NCI-H1436 (cell line): ENCODE data around the gene ATG13.

Experiments
- DNase-seq: peaks from one replicate; lab custom pipeline; 2025; lab: John Stamatoyannopoulos, UW

Gene ATG13

DNA sequence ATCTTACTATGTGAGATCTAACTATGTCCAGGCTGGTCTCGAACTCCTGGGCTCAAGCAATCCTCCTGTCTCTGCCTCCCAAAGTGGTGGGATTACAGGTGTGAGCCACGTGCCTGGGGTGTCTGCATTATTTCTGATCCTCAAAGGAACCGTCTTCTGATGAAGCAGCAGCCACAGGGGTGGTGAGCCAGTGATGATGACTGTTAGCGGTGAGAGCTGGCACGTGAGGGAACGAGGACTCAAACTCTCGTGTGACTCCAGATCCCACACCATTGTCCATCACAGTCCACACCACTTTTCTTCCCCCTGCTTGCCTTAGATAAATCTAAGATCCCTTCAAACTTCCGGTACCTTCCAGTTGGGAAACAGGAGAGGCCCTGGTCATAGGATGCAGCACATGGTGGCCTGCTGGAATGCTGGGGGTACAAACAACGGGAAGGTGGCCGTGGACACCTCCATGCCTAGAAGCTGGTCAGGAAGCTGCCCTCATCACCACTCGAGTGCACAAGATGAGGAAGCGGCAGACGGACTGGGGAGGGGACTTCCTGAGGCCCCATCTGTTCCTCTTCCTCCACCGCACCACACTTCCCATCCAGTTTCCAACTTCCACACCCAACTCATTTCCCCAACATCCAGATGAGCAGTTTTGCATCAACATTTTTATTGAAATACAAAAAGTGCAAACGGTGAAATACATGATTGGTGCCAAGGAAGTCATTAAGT lies 59.2 kb downstream of the ATG13 start:
- DNase-seq, result no peak

DNA sequence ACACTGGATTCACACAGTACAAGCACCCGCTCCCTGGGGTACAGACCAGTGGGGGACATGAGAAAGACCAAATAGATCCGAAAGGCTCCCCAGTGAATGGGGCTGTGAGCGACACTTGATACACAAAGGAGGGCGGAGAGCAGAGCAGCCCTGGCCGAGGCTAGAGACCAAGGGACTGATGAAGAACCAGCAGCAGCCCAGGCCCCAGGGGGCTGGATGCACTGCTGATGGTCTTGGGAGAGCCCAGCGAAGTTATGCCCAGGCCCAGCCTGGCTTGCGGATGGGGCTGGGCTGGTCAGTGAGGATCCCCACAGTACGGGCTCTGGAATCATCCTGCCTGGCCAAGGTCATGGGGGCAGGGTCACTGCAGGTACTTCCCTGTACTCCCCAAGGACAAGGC lies 59.8 kb downstream of the ATG13 start:
- DNase-seq, result no peak

DNA sequence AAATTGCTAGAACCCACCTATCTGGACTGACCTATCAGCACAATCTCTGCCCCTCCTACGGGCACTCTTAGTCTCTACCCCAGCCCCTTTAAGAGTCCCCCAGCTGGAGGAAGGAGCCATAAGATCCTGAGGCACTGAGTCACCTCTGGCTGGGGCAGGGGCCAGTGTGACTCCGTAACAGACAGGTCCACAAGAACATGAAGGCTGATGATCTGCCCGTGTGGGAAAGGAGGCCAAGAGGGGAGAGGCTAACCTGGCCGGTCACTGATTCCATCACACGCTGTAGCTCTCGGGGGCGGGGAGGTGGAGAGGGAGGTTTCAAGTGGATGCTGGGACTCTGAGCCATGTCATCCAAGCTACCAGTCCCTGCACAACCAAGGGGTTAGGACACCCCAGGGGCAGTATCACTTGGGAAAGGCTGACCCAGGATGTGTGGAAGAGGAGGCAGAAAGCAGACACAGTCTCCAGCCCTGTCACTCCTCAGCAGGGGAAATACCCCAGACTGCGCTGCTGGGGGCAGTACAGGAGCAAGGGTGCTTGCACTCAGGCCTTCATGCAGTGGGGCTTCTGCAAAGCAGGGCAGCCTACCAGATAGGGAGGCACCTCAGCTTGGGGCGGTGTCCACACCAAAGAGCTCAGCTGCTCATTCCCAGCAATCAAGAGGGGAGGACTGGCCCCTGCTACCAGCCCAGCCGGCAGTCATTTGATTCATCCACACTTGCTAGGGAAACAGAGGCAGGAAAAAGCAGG lies 60.8 kb downstream of the ATG13 start:
- no peak for DNase-seq

DNA sequence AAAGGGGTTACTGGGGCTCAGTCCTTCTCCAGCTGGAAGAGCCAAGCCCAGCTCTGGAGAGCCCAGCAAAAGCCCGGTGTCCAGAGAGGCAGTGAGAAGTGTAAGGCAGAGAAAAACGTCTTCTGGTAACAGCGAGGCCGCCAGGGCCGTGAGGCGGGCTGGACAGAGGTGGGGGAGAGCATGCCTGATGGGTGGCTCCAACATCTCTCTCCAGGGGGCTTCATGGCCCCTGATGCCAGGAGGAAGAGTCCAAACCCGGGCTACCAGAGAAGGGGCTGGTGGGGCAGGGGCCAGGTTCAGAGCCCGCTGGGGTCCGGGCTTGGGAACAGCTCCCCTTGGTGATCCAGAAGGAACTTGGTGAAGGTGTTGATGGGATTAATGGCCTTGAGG lies 61.4 kb downstream of the ATG13 start:
- DNase-seq, result no peak

DNA sequence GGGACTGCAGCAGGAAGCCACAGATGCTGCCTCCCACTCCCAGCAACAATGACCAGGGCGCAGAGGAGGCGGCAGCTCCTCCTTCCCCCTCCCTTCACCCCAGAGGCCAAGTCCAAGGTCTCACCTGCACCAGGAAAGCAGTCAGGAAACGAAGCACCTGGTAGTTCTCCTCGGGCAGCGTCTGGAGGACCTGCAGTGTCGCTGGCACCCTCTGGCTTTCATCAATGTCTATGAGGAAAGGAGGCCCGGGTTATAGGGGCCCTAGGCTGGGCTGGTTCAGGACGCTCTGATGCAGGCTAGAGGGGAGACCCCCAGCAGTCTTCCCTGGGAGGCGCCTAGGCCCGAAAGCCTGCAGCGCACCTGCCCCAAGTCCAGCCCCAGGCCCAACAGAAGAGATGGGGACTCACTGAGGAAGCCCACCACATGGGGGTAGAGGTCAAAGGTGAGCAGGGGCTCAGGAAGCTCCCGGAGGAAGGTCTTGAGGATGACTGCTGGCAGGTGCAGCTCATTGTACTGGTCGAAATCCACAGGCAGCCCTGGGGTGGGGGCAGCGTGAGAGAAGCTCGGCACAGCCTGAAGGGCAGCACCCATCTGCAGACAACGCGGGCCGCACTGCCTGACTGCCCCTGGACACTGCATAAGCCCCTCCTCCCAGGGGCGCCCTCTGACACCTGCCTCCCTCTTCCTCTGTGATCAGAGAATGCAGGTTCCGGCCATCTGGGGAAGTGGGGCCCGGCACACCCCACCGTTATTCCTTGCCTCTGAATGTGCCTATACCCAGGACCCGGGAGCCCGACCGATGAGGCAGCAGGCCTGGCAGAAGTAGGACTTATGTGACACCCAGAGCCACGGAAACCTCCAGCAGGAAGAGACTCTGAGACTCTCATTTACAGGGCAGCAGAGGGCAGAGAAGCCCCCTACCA lies 62.1 kb downstream of the ATG13 start:
- DNase-seq, result no peak

DNA sequence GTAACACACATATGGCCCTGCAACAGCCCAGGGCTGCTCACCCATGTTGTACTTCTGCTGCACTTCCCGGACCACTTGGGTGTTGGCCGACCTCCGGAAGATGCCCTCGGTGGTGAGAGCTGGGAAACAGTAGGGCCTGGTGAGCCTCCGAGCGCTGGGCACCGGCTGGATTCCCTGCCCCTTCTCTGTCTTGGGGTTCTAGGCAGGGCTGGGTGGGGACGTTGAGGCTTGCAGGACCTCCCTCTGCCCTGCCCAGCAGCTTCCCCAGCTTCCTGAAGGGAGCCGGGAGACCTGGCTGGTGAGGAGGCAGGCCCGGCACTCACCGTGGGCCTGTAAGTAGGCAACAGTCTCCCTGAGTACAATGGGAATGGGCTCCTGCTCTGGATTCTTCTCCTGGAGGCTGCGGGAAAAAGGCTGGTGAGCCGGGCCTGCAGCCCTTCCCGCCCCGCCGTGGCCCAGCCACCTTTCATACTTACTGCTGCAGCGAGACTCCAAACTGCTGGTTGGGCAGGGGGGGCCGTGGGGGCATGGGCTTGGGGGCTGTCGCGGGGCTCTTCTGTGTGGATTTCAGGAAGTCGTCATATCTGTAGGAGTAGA lies 62.9 kb downstream of the ATG13 start:
- DNase-seq, result no peak

DNA sequence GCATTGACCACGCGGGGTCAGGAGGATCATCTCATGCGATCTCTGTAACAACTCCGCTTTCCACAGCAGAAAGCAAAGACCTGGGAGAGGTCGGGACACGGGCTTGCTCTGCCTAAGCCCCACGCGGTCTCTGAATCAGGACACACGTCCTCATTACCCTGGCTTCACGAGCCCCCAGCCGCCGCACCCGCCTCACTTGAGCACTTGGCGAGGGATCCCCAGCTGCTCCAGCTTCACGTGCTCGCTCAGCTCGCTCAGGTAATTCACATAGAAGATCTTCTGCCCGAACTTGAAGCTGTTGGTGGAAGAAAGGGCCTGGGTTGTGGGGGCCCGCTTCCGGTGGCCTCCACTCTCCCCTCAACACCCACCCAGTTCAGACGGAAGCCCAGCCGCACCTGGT lies 63.5 kb downstream of the ATG13 start:
- DNase-seq, result no peak

DNA sequence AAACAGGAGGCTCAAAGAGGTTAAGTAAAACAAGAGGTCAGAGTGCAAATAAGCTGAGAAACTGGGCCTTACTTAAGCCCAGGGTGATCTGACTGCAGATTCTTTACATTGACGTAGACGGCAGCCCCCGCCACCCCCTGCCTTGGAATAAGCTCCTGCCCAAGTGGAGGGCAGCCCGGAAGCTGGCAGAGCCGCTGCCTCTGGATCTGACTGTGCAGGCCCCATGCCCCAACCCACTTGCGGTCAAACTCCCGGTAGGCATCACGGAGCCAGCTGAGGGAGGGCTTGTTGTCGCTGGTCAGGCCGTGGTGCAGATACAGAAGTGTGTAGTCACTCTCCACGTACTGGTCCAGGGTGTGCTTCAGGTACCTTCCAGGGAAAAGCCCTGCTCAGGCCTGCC lies 64.5 kb downstream of the ATG13 start:
- DNase-seq, result no peak

DNA sequence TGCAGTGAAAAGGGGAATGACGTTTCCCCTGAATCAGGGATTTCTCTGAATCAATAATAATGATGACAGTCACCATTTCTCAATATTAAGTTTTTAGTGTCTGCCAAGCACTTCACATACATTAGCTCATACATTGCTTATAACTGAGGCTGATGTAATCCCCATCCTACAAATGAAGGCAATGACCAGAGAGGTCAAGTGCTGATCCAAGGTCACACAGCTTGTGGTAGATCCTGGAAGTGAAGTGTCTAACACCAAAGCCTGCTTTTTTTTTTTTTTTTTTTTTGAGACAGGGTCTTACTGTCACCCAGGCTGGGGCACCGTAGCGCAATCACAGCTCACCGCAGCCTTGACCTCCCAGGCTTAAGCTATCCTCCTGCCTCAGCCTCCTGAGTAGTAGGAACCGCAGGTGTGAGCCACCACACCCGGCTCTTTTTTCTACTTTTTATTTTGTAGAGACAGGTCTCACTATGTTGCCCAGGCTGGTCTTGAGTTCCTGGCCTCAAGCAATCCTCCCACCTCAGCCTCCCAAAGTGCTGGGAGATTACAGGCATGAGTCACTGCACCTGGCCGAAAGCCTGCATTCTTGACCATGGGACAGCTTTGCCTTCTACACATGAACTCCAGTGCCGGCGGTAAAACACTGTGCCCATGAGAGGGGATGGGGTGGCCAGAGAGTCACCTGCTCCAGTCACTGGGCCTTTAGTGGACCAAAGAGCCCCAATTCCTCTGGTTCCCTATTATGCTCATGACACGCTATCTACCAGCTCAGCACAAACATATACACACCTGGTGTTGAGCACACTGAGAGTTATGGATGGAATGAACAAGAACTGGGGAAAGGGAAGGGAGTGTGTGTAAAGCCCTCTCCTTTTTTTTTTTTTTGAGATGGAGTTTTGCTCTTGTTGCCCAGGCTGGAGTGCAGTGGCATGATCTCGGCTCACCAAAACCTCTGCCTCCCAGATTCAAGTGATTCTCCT lies 65.7 kb downstream of the ATG13 start:
- DNase-seq, result no peak

DNA sequence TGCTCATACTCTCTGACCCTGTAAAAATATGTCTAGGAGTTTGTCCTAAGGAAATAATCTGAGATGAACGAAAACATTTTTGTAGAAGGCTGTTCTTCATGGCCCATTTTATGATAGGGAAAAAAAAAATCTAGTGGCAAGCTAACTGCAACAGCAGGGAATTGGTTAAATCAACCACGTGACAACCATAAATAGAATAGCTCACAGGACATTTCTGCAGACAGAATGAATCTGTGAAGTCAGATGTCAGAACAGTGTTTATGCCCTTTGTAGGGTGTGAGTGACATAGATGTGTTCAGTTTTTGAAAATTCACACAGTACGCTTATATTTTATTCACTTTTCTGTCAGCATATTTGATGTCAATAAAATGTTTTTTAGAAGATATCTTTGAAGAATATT lies 67.0 kb downstream of the ATG13 start:
- no peak for DNase-seq

DNA sequence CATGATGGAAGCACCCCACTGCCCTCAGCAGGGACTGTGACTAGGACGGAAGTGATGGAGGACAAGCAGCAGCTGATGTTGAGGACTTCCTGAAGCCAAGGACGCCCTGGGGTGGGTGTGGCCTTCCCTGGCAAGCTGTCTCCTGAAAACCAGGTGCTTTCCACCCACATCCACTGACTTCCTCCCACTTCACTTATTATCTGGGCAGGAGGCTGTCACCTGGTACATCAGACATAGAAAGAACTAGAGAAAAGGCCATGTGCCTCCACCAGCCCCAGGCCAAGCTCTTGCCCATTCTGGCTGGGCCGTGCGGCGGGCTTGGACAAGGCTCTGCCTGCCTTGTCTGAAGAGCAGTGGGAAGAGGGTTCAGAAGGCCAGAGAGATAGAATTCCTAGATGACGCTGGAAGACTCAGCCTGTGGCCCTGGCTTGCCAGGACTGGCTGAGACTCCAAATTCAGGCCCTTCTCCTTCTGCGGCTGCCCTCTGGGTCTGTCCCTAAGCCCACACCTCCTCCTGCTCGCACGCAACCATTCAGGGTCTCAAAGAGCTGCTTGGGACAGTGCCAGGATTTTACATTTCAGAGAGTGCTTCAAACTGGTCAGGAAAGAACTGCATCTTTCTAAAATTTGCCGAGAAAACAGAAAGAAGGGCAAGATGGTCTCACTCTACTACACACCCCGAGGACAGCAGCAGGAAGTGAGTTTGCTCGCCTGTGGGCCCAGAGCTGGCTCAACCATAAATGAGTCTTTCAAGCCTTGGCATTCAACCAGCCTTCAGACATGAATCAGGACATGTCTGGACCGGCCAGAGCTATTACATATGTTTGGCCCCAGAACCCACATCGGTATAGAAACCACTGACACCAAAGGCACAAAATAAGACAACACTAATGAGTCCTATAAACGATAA lies 69.8 kb downstream of the ATG13 start:
- DNase-seq, result no peak

DNA sequence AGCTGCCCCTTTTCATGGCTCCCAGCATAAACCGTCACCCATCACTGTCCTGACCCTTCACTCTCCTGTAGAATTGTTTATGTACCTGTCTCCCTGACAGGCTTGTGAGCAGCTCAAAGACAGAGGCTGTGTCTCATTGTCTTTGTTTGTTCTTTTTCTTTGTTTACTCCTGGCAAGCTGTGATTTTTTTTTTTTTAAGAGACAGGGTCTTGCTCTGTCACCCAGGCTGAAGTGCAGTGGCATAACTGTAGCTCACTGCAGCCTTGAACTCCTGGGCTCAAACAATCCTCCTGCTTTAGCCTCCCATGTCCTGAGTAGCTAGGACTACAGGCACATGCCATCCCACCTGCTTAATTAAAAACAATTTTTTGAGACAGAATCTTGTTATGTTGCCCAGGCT lies 73.3 kb downstream of the ATG13 start:
- DNase-seq, result no peak

DNA sequence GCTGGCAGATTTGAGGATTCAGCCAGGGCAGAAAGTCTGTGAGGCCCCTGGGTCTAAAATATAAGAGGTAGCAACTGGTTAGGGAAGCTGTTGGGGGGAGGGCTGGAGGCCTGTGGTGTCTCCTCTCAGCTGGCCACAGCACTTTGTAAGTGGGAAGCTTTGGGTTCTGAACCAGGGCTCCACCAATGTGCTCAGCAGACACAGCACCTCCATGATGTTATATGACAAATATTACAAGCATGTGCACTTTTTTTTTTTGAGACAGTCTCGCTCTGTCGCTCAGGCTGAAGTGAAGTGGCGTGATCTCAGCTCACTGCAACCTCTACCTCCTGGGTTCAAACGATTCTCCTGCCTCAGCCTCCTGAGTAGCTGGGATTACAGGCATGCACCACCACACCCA lies 75.1 kb downstream of the ATG13 start:
- no peak for DNase-seq

DNA sequence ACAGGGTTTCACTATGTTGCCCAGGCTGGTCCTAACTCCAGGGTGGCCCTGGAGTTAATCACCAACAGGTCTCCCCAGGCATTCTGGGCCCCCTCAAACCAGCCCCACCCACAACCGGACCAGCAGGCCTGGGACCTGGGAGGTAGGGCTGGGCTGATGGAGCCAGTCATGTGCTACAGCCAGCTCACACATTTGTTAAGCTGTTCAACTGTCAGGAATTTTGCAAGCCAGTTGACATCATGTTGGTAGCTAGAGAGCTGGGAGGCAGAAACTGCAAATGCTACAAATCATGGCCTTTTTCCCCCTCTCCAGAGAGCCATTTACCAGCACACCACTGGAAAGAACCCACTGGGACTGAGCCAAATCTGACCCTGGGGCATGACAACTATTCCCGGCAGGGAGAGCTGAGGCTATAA lies 76.3 kb downstream of the ATG13 start:
- DNase-seq, result no peak

DNA sequence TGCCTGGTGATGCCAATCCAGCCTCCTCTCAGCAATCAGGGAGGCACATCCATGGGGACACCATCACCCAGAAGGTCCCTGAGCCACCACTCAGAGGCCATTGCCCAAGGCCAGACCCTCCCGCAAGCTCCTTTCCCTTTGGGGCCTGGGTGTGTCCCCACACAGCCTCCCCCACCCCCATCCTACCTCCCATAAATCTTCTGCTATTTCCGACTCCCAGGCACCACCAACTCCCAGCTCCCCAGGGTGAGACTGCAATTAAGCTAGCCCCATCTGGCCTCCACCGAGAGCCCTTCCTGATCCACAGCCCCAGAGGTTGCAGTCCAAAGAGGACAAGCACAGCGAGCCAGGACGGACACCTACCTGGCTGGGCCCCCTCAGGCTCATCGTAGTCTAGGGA lies 76.7 kb downstream of the ATG13 start:
- no peak for DNase-seq

DNA sequence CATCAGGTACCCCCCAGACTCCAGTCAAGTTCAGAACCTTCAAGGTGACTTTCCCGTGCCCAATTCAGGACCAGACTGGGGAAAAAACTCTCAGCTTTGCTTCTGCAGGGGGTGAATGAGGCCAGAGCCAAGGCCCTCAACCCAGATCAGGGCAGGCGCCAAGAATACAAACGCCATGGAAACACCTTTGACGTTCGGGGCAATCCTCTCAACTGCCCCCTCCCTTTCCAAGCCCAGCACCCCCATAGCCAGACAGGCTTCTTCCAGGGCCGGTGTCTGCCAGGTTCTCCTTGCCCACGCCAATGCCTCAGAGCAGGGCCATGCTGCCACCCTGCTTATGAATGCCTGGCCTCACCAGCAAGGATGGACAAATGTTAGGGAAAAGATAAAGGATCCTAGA lies 77.3 kb downstream of the ATG13 start:
- no peak for DNase-seq

DNA sequence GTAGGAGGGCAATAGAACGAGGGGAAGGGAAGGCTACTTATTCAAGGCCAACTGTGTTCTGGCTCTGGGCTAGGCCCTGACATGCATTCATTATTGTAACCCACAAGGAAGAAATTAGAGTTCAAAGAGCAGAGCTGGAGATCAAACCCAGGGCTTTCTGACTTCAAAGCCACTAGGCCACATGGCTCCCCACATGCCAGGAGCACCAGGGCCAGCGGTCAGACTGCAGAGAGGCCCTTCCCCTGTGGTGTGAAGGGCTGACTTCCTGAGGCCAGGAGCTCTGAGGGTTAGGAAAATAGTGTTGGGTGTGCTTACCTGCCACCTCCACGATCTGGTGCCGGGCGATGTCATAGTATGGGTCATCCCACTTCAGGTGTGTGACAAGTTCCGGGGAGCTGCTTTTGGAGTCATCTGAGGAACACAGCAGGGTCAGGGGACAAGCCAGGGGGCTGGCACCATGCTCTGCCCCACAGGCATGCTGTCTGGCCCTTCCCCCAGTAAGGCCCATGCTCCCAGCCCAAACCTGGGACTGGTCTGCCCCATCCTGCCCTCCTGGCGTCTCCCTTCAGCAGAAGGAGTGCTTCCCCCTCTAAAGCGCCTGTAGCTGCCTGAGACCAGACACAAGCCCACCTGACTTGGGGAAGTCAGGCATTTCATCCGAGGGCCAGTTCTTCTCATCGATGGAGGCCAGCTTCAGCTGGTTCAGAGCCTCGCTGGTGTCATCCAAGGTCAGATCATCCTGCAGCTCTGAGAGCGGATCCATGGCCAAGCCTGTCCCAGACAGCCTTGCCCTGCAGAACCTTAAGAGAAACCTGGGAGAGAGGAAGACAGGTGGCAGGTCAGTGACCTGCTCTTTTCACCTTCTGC lies 78.2 kb downstream of the ATG13 start:
- DNase-seq, result no peak

DNA sequence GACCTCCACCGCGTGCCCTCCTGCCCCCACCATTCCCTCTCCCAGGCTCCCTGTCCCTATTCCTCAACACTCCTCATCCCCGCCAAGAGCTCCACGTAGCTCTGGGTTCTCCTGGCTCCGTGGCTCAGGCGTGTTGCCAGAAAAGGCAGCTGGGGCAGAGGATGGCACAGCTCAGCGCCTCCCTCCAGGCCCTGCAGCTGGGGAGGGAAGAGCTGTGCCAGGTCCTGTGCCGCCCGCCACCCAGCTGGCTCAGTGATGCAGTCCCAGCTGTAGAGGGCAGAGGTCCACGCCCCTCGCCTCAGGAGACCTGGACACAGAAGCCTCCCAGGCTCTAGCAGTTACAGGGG lies 78.8 kb downstream of the ATG13 start:
- DNase-seq, result no peak

DNA sequence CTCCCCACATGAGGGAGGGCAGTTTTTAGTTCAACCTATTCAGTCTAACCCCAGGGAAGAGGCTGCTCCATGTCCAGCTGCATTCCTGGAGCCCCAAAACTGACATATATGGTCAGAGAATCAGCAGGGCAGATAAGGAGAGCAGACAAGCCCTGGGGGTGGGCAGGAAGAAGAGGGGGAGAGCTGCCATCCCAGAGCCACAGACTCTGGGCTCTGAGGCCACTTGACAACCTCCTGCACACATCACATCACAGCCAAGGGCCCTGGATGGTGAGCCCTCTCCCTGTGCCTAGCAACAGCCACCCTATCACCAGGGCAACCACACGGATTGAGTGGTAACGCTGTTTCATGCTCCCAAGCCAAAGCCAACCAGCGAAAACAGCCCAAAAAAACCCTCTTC lies 80.0 kb downstream of the ATG13 start:
- DNase-seq, result no peak
